Astrocyte (in vitro differentiated cells and primary cell): ENCODE data around the gene CDKAL1. TPM values are rescaled to one million over a fixed set of nuclear protein-coding genes. Genes with fewer than 3 reads are reported as not detected.

Source experiments
- DNase-seq: peaks from one replicate; pipeline ENCODE4 v3.0.0-alpha.2; 2010; ENCODE audit warnings: low read depth
- FAIRE-seq: peaks from 2 replicates; lab custom pipeline; 2011; peaks lifted over from hg19 to GRCh38; lab: Jason Lieb, UNC
- H2AFZ ChIP-seq: 2 replicates; pipeline ENCODE4 v1.6.0; 2012; ENCODE audit warnings: low read depth, low read length, inconsistent platforms
- H3K27ac ChIP-seq: 2 replicates; pipeline ENCODE4 v1.5.1; 2011; ENCODE audit warnings: low read depth, low read length, inconsistent platforms
- H3K27me3 ChIP-seq: 2 replicates; pipeline ENCODE4 v1.6.0; 2011; ENCODE audit warnings: low read length, inconsistent platforms; ENCODE audit not compliant: insufficient read depth
- H3K36me3 ChIP-seq: 2 replicates; pipeline ENCODE4 v1.5.1; 2011; ENCODE audit warnings: low read length, inconsistent platforms; ENCODE audit not compliant: insufficient read depth
- H3K4me1 ChIP-seq: 2 replicates; pipeline ENCODE4 v1.5.1; 2011; ENCODE audit warnings: low read length, inconsistent platforms; ENCODE audit not compliant: insufficient read depth
- H3K4me2 ChIP-seq: 2 replicates; pipeline ENCODE4 v1.6.0; 2012; ENCODE audit warnings: low read length, inconsistent platforms
- H3K4me3 ChIP-seq: 2 replicates; pipeline ENCODE4 v1.5.1; 2011; ENCODE audit warnings: low read depth, mild to moderate bottlenecking, low read length, inconsistent platforms; ENCODE audit not compliant: insufficient read depth
- H3K79me2 ChIP-seq: 2 replicates; pipeline ENCODE4 v1.6.0; 2012; ENCODE audit warnings: mild to moderate bottlenecking, low read length, inconsistent platforms; ENCODE audit not compliant: insufficient read depth
- H3K9ac ChIP-seq: 2 replicates; pipeline ENCODE4 v1.6.0; 2012; ENCODE audit warnings: mild to moderate bottlenecking, low read length, inconsistent platforms
- H3K9me3 ChIP-seq: 2 replicates; pipeline ENCODE4 v1.5.1; 2012; ENCODE audit warnings: low read depth, mild to moderate bottlenecking, low read length, inconsistent platforms; ENCODE audit not compliant: insufficient read depth
- H4K20me1 ChIP-seq: 2 replicates; pipeline ENCODE4 v1.6.0; 2012; ENCODE audit warnings: low read length, inconsistent platforms; ENCODE audit not compliant: insufficient read depth
- H3K27ac Mint-ChIP-seq: one replicate; pipeline ENCODE4 v1.8.0; 2021; ENCODE audit warnings: mild to moderate bottlenecking, mixed read lengths; ENCODE audit not compliant: unreplicated experiment
- H3K27me3 Mint-ChIP-seq: one replicate; pipeline ENCODE4 v1.8.0; 2021; ENCODE audit warnings: low read depth, mixed read lengths; ENCODE audit not compliant: unreplicated experiment
- H3K36me3 Mint-ChIP-seq: one replicate; pipeline ENCODE4 v1.8.0; 2021; ENCODE audit warnings: low read depth, mixed read lengths; ENCODE audit not compliant: unreplicated experiment
- H3K4me1 Mint-ChIP-seq: one replicate; pipeline ENCODE4 v1.8.0; 2021; ENCODE audit warnings: low read depth, mixed read lengths; ENCODE audit not compliant: unreplicated experiment
- H3K4me3 Mint-ChIP-seq: one replicate; pipeline ENCODE4 v1.8.0; 2021; ENCODE audit warnings: mild to moderate bottlenecking, moderate library complexity, mixed read lengths; ENCODE audit not compliant: unreplicated experiment
- H3K9me3 Mint-ChIP-seq: one replicate; pipeline ENCODE4 v1.8.0; 2021; ENCODE audit warnings: mild to moderate bottlenecking, mixed read lengths; ENCODE audit not compliant: unreplicated experiment
- CTCF ChIP-seq: IDR thresholded peaks from 2 replicates; pipeline ENCODE4 v1.5.1; 2011; ENCODE audit warnings: low read depth, mild to moderate bottlenecking, inconsistent platforms, low read length, moderate library complexity; ENCODE audit not compliant: insufficient read depth
- EZH2 ChIP-seq: IDR thresholded peaks from 2 replicates; pipeline ENCODE4 v1.6.1; 2012; ENCODE audit warnings: mild to moderate bottlenecking, low read length, inconsistent platforms; ENCODE audit not compliant: insufficient read depth
- total RNA-seq: library from RNA; stranded (reverse); gene quantifications from 2 replicates; pipeline ENCODE4 v1.2.1, GENCODE V29; 2021

Gene CDKAL1
- total RNA-seq, 1 donor from 2014 or later = 13.7 TPM

GRCh38 chr6:20757761-20758160 lies 223.5 kb downstream of the CDKAL1 start:
- peak overlapping the region; percentile 12 for H3K4me2 ChIP-seq
- H3K36me3 ChIP-seq = no peaks in the 10 kb centered on the region
- no peaks in the 10 kb centered on the region for H3K27me3 ChIP-seq
- H3K4me1 Mint-ChIP-seq = no peaks in the 10 kb centered on the region
- H3K4me3 ChIP-seq = no peak overlapping the region
- FAIRE-seq = no peak
- no peak overlapping the region for H3K27ac Mint-ChIP-seq
- no peak overlapping the region for H2AFZ ChIP-seq
- peak overlapping the region; percentile 7 for H3K27ac ChIP-seq
- H3K4me1 ChIP-seq = peaks cover 3% of the 10 kb centered on the region
- no peaks in the 10 kb centered on the region for H3K36me3 Mint-ChIP-seq
- no peak overlapping the region for H3K4me3 Mint-ChIP-seq
- no peaks in the 10 kb centered on the region for H3K9me3 ChIP-seq
- peaks cover 2% of the 10 kb centered on the region for H3K9me3 Mint-ChIP-seq
- peak; percentile 63 for DNase-seq
- no peaks in the 10 kb centered on the region for H3K79me2 ChIP-seq
- TF ChIP-seq CTCF = no peak
- TF ChIP-seq EZH2 = no peak
- H4K20me1 ChIP-seq = no peaks in the 10 kb centered on the region
- no peaks in the 10 kb centered on the region for H3K27me3 Mint-ChIP-seq
- H3K9ac ChIP-seq = no peak overlapping the region

- Mint-ChIP-seq H3K4me3 (no peak overlapping the region), H3K9me3 (no peaks in the 10 kb centered on the region), H3K27ac (no peak overlapping the region), H3K27me3 (no peaks in the 10 kb centered on the region), H3K36me3 (no peaks in the 10 kb centered on the region), H3K4me1 (no peaks in the 10 kb centered on the region)
- no peak overlapping the region for H3K4me3 ChIP-seq
- H3K79me2 ChIP-seq = no peaks in the 10 kb centered on the region
- H3K4me1 ChIP-seq = no peaks in the 10 kb centered on the region
- no peak overlapping the region for H2AFZ ChIP-seq
- TF ChIP-seq EZH2 = no peak
- no peaks in the 10 kb centered on the region for H3K9me3 ChIP-seq
- H4K20me1 ChIP-seq = no peaks in the 10 kb centered on the region
- DNase-seq (no peak), FAIRE-seq (no peak)
- H3K27ac ChIP-seq = no peak overlapping the region
- H3K9ac ChIP-seq = no peak overlapping the region
- no peak overlapping the region for H3K4me2 ChIP-seq
- no peaks in the 10 kb centered on the region for H3K36me3 ChIP-seq
- H3K27me3 ChIP-seq = no peaks in the 10 kb centered on the region
These were observed 229.0 kb downstream of the CDKAL1 start for GRCh38 chr6:20763296-20763695.

GRCh38 chr6:20769631-20770030 lies 235.4 kb downstream of the CDKAL1 start:
- H3K27me3 ChIP-seq = no peaks in the 10 kb centered on the region
- H3K9me3 Mint-ChIP-seq = no peaks in the 10 kb centered on the region
- no peaks in the 10 kb centered on the region for H3K79me2 ChIP-seq
- no peak for FAIRE-seq
- H3K9me3 ChIP-seq = no peaks in the 10 kb centered on the region
- no peak overlapping the region for H3K27ac Mint-ChIP-seq
- H2AFZ ChIP-seq = no peak overlapping the region
- H3K4me1 ChIP-seq = no peaks in the 10 kb centered on the region
- no peaks in the 10 kb centered on the region for H3K36me3 Mint-ChIP-seq
- no peak overlapping the region for H3K27ac ChIP-seq
- no peak overlapping the region for H3K4me2 ChIP-seq
- no peaks in the 10 kb centered on the region for H3K27me3 Mint-ChIP-seq
- no peak overlapping the region for H3K9ac ChIP-seq
- H3K4me3 ChIP-seq = no peak overlapping the region
- DNase-seq = no peak
- no peaks in the 10 kb centered on the region for H3K36me3 ChIP-seq
- peaks cover 9% of the 10 kb centered on the region for H3K4me1 Mint-ChIP-seq
- no peak overlapping the region for H3K4me3 Mint-ChIP-seq
- no peaks in the 10 kb centered on the region for H4K20me1 ChIP-seq
- TF ChIP-seq CTCF (no peak), EZH2 (no peak)
